Renal cortical epithelial cell (primary cell): ENCODE data around the gene KCNJ4. TPM values are rescaled to one million over a fixed set of nuclear protein-coding genes. Genes with fewer than 3 reads are reported as not detected.

Experiments
- DNase-seq: peaks from one replicate; pipeline ENCODE4 v3.0.0-alpha.2; 2011; ENCODE audit warnings: low read depth
- total RNA-seq: library from RNA; depleted of rRNA; stranded (reverse); fragments of >200 nt; gene quantifications from 2 replicates; pipeline ENCODE4 v1.2.3, GENCODE V29; 2014

Gene KCNJ4
- total RNA-seq, 1 donor from 2014 or later = not detected

DNA sequence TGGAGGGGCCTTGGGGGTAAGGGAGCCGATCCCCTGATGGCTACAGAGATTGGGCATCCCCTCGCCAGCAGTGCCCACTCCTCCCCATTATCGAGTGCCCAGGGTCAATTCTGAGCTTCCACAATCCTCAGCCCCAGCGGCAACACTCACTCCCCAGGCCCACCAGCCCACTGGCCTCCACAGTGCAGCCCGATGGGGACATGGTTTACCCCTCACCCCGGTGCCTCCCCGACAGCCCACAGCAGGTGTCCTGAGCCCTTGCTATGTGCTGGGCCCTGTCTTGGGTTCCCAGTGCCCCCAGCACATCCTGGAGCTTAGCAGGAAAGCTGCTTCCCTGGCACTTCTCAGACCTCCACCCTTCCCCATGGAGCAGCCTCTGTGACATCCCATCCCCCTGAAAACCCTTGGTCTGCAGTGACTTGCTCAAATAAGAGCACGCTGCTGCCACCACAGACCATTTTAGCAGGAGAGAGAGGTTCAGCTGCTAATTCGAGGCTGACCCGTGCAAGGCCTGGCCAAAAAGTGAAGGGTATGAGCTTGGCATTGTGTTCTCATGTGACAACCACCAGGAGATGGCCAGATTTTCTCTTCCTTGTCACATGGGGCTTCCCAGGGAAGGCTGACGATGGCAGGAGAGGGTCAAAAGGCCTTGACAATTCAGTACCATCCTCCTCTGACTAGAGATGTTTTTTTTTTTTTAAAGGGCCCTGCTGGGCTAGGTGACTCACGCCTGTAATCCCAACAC is 23.6 kb downstream of the KCNJ4 start:
- no peak for DNase-seq

DNA sequence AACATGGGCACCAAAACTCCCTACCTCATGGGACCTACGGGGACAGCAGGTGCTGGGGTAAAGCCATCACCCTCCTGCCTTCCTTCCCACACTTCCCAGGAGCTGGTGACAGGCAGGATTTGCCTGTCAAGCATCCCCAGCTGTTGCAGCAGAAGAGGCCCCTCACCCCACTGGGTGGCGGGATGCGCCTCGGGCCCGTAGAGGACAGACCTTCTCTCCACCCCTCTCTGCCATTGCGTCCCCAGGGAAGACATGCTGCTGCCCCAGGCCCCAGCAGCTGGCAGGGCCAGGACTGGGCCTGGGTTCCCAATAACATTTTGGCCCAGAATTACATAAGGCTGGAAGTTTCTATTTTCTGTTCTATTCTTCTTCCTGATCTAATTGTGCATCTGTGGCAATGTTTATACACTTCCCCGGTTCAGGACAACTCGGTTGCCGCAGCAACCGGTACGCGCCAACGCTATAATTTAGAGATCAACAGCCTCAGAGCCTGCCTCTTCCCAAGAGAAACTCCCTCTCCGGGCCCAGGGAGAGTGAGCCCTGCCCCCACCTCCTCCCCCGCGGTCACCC is 25.4 kb downstream of the KCNJ4 start:
- DNase-seq = peak; percentile 18

DNA sequence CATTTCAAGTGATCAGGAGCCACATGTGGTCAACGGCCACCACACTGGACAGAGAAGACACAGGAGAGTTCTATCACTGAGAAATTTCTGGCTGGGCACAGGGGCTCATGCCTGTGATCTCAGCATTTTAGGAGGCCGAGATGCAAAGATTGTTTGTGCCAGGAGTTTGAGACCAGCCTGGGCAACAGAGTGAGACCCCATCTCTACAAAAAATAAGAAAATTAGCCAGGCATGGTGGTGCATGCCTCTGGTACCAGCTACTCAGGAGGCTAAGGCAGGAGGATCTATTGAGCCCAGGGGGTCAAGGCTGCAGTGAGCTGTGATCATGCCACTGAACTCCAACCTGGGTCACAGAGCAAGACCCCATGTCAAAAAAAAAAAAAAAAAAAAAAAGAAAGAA is 26.3 kb downstream of the KCNJ4 start:
- DNase-seq = no peak

DNA sequence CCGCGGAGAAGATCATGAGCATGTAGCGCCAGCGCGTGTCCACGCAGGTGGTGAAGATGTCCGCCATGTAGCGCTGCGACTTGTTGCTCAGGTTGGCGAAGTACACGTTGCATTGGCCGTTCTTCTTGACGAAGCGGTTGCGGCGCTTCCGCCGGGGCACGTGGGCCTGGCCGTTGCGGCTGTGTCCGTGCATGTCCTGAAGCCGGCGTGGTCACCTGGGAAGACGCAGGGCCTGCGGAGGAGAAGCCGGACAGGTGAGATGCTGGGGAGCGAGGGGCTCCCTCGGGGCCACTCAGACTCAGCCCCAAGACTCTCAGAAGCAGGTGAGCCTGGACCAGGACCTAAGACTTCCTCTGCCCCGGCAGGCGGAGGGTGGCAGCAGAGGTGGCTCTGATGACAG is 27.1 kb downstream of the KCNJ4 start:
- no peak for DNase-seq

DNA sequence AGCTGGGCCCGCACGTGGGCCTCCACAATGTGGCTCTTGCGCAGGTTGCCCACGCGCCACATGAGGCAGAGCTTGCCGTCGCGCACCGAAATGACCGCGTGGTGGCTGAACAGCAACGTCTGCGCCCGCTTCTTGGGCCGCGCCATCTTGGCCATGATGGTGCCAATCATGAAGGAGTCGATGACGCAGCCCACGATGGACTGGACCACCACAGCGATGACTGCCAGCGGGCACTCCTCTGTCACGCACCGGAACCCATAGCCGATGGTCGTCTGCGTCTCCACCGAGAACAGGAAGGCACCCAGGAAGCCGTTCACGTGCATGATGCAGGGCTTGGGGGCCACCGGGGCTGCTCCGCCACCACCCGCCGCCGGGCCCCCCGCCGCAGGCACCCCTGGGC is 27.5 kb downstream of the KCNJ4 start:
- DNase-seq = no peak

DNA sequence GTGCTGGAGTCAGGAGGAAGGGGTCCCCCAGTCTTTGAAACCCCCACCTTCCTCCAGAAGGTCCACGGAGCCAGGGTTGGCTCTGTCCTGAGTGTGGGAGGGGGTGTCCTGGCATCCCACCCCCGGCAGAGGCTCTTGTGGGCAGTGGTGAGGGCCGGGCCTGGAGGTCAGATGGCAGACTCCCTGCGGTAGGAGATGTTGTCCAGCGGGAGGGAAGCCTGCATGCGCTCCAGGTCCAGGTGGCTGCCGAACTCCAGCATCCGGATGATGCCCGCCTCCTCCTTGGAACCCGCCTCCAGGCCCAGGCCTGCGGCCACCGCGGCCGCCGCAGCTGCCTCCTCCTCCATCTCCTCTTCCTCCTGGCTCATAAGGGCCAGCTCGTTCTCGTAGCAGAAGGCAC is 28.4 kb downstream of the KCNJ4 start:
- DNase-seq = no peak

DNA sequence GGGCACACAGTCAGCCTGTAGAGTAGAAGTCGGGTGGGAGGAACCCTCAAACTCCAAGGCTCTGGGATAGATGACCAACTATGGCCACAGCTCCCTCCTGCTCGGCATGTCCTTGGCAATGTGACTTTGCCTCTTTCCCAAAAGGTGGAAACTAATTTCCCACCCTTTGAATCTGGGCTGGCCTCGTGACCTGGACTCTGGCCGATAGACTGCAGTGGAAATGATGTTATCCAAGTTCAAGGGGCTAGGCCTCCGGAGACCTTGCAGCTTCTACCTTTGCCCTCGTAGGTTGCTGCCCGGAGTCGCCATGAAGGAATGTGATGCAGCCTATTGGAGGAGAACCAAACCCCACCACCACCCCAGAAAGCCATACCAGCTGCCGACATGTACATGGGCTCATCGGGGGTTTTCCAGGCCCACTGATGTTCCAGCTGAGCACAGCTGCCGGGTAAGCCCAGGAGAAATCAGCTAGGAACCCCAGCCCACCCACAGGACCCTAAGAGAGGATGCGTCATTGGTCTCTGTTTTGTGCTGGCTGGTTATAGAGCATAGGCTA is 30.4 kb downstream of the KCNJ4 start:
- no peak for DNase-seq

DNA sequence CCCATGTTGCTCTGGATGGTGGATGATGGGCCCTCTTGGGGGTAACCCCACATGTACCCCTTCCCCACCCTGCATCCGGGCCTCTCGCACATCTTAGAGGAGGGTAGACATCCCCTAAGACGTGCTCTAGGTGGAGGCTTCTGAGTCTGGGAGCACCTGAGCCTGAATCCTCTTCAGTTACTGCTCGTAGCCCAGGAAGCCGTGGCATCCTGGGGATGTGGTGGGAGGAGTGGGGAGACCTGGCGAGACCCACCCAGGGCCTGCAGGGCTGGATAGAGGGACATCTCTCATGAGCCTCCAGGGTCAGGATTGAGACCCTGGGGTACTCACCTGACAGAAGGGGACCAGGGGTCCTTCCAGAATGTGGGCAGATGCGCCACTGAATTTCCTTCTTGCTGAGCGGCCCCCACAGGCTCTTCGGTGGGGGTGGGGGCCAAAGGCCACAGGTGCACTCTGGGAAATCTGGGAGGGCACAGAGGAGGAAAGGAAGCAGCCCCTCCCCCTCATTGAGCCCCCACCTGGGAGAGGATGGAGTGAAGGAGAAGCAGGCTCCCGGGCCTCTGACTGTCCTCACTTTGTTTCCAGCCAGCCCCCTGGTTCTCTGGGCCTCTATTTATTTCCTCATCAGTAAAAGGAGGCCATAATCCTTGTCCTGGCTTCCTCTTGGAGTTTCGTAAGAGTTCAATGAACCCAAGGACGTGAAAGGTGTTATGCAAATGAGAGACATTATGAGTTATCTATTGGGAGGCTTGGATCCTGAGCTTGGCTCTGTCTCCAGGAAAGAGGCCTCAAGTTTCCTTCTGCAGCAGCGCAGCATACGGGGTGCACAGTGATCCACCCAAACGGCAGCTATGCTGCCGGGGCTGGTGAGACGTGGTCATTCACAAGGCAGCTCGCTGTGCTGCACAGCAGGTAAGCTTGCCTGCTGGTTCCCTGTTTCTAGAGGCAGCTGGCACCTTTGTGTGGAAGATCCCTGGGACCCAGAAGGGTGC is 31.2 kb downstream of the KCNJ4 start:
- peak; percentile 76 for DNase-seq

DNA sequence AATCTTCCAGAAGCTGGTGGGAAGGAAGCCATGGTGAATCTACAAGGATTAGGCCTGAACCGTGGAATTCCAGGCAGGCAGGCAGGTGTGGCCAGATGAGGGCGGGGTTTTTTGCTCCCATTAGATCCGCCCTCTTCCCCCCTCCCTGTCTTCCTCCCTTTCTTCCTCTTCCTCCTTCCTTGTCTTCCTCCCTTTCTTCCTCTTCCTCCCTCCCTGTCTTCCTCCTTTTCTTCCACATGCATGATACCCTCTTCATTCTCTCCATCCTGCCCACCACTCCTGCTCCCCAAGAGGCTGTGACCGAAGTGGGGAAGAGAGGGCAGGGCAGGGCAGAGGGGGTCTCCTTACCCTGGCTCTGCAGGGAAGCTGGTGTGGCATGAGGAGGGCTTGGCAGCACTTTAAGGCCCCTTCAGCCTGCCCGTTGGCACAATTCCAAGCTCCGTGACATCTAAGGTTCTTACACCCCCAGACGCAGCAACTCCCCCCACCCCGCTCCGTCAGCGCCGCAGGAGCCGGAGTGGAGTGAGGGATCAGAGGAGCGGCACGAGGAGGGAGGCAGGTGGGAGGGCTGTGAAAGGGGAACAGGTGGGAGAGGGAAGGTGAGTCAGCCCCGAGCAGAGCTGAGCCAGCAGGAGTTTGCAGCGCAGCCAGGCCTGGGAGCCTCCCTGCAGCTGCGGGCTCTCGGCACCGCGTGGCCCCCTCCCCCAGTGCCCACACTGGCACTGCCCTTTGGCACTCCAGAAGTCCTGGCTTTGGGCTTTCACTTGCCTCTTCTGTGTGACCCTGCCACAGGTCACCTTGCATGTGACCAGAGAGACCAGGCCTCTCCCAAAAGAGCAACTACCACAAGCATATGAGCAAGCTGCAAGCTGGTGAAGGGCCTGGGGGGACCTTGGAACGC is 32.1 kb downstream of the KCNJ4 start:
- DNase-seq = peak; percentile 50

DNA sequence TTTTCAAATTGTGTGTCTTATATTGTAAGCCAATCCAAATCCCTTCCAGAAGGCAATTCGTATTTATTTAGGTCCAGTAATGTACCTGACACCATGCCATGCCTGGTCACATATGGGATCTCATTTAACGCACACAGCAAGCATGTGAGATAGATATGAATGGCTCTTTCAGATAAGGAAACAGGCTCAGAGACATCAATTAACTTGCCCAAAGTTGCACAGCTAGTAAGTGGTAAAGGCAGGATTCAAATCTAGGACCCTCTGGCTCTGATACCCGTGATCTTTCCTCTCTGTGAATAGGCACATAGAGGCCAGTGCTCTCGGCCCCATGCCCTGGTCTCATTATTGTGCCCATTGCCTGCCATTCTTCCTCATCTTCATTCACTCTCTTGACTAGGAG is 34.3 kb downstream of the KCNJ4 start:
- DNase-seq = no peak

DNA sequence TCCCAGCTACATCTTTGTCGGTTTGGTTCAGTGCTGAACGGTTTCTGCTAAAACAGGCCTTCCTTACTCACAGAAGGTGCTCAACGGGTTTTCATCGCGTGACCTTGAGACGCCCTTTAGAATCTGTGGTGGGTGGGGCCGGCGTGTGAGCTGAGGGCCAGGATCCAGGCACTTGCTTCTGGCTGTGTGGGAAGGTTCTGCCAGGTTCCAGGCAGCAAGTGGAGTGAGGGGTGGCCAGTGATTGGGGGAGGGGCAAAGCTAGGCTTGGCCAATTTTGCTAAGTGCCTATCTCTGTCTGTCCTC is 35.2 kb downstream of the KCNJ4 start:
- DNase-seq = no peak

DNA sequence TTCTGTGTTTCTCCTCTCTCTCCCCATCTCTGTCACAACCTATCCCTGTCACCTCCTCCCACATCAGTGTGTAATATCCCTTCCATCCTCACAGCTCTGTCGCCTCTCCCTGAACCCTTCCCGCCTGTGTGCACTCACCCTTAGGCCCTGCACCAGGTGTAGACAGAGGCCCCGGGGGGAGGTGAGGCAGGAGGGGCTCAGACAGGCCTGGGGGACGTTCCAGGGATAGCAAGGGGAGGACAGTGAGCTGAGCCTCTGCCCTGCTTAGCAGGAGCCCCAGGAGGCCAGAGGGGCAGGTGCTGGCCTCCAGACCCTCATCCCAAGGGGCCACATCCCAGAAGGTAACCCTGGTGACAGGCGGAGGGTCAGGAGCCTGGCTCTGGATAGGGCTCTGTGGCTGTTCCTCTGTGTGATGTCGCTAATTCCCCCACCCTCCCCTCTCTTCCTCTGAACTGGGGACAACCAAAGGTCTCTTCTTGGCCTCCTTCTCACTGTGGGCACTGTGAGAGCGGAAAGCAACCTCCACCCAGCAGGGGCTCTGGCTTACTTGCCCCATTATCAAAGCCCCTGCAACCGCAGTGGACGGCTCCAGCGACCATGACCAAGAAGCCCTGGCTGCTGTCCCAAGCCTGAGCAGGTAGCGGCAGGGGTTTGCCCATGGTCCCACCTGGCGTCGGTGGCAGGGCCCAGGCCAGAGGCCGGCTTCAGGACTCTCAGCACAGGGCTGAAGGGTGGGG is 35.7 kb downstream of the KCNJ4 start:
- no peak for DNase-seq

DNA sequence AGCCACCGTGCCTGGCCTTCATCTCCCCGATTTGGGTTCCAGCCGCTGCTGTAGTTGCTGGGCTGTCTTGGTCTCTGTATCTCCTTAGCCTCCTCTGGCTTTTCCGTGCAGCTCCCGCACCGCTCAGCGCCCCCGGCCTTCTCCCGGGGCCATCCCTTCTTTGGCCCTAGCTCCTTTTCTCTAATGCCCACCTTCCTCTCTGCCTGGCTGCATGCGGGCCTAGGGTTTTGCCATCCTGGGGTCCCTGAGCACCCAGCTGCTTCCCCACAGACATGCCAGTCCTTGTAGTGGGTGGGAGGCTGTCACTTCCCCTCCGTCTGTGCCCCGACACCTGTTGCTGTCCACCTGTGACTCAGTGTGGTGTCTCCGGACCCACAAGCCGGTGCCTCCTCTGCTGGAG is 36.4 kb downstream of the KCNJ4 start:
- no peak for DNase-seq

DNA sequence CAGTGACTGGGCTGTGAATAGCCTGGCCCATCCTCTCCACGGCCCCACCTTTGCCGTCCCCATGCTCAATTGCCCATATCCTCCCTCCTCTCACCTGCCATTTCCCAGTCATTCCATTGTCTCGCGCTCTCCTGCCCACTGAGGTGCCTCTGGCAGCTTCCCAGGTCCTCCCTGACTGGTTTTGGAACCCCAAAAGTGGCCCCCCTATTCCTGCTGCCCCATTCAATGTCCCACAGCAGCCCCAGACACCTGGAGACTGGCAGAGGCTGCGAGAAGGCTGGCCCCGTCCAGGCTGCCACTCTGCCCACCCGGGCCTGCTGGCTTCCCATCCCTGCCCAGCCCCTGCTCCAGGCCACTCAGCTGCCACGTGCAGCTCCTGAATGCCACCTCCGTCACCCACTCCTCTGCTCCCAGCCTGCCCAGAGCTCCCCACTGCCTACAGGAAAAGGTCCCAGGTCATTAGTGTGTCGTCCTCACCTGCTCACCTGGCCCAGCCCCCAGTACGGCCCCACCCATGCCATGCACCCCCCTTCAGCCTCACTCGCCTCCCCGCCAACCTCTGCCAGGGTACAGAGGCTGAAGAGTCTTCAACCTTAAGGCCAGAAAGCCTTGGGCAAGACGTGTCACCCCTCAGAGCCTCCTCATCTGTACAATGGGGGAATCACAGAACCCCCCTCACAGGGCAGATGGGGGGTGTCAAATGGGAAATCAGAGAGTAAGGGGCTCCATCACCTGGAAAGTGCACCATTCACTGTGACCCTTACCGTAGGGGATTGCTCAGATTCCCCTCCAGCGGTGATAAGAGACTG is 37.5 kb downstream of the KCNJ4 start:
- no peak for DNase-seq

DNA sequence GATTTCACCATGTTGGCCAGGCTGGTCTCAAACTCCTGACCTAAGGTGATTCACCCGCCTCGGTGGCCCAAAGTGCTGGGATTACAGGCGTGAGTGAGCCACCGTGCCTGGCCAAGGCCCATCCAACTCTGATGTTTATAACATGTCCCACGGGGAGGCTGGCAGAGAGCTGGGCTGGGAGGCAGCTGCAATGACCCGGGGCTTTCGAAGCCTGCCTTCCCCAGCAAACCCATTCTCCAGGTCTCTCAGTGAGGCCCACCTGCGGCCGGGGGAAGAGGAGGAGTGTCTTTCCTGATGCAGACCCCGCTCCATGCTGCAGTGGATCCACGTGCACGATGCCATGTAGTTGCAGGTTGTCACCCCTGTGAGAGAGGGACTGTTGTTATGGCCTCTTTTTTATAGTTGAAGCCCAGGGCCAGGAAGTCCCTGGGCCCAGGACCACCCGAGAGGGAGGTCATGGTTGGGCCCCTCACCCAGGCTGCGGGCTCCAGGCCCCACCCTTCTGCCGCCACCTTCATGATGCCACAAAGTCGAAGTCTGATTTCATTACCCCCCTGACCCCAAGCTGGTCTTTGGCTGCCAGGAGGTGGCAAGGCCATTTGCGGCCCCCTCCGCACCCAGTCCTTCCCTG is 38.3 kb downstream of the KCNJ4 start:
- DNase-seq = no peak

DNA sequence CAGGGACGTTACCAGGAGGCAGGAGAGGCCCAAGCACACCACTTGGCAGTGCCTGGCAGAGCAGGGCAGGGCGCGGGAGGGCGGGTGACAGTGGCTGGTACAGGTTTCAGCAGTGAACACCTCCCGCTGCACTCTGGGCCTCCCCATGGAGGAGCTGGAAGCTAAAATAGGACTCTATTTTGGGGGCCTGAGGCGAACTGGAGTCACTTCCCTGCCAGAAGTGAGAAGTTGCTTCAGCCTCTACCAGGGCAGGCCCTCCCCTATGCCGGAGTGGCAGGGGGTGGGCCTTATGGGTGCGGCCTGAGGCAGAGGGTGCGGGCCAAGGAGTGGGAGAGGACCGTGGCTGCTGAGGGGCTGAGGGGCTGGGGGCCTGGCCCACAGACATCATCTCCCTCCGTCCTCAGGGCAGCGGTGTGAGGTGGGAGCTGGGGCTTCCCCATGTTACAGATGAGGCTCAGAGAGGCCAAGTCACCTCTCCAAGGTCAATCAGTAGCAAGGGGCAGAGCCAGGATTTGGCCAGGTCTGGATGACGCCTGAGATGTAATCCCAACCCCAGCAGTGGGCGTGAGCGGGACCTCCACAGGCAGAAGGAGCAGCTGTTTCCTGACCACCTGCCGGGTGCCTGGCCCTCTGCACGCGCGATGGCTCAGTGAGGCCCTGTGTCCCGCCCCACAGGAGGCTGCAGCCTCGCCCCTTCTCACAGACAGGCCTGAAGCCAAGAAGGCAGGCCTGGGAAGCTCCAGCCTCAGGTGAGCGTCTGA is 39.3 kb downstream of the KCNJ4 start:
- DNase-seq = no peak

DNA sequence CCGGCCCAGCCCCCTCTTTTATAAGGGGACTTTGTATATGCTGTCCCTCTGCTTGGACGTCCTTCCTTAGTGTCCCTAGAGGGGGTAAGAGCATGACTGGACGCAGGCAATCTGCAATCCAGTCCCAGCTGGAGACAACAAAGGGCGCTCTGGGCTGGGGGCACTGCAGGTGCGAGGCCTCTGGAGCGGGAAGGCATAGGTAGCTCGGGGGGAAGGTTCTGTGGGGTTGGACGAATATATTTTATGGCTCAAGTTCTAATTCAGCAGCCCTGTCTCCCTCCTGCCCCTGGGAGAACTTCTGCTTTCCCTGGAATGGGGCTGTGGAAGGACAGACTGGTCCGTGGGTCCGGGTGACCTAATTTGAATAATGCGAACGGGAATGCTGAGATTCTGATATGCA is 40.0 kb downstream of the KCNJ4 start:
- no peak for DNase-seq

DNA sequence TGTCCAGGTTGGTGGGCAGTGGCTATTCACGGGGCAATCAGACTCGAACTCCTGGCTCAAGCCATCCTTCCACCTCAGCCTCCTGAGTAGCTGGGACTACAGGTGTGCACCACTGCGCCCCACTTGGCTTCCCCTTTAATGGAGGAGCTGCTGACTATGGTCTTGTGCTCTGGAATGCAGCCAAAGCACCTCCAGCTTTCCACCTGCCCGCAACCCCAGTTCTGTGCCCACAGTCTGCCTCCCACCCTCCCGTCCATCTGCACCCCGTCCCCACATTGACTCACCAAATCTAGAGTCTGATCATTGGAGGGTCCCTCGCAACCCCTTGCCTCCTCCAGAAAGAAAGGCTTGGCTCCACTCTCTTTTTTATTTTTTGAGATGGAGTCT is 41.0 kb downstream of the KCNJ4 start:
- no peak for DNase-seq
